Measurements from ENCODE around the gene CRTAC1. TPM values are rescaled to one million over a fixed set of nuclear protein-coding genes. Genes with fewer than 3 reads are reported as not detected.

The CRTAC1 gene
- total and polyA plus RNA-seq, 9 of the 15 experiments (the other 6 are each of a cell fraction or from before 2014, with no cell fraction given), result not detected

GRCh38 chr10:97867220-97867800 is 163.1 kb downstream of the CRTAC1 start:
- TF ChIP-seq MIER1 (IDR thresholded peaks at IDR 0.05; ENCODE audit: low read depth), result no peak
- TF ChIP-seq MBD1 (CRISPR knock-in tag; IDR thresholded peaks at IDR 0.05), result no peak
- no peak for TF ChIP-seq ZNF696 (CRISPR knock-in tag; conservative IDR thresholded peaks at IDR 0.05)
- TF ChIP-seq CCNT2 (IDR thresholded peaks at IDR 0.05; ENCODE audit: borderline replicate concordance, extremely low read depth, insufficient read length, low read depth, low read length), result no peak
- no peak for TF ChIP-seq ZSCAN29 (IDR thresholded peaks at IDR 0.05)
- no peak for TF ChIP-seq SMAD2 (IDR thresholded peaks at IDR 0.05; ENCODE audit: low read depth, low read length)
- TF ChIP-seq ZNF76 (CRISPR knock-in tag; IDR thresholded peaks at IDR 0.05; ENCODE audit: borderline replicate concordance), result no peak
- TF ChIP-seq CBX3 (IDR thresholded peaks at IDR 0.05; ENCODE audit: borderline replicate concordance in 1 of 2, low read length in 2 of 2), result no peak
- no peak for TF ChIP-seq HMG20B (CRISPR knock-in tag; IDR thresholded peaks at IDR 0.05)
- no peak for TF ChIP-seq XRCC3 (IDR thresholded peaks at IDR 0.05)
- no peak for TF ChIP-seq RFX1 (IDR thresholded peaks at IDR 0.05)
- TF ChIP-seq ZFP36 (IDR thresholded peaks at IDR 0.05; ENCODE audit: low read depth, low read length, partially characterized antibody), result no peak
- no peak for TF ChIP-seq SRSF3 (IDR thresholded peaks at IDR 0.05; ENCODE audit: insufficient read depth, low read length)
- TF ChIP-seq BCOR (IDR thresholded peaks at IDR 0.05), result no peak
- no peak for TF ChIP-seq USF1 (CRISPR knock-in tag; IDR thresholded peaks at IDR 0.05)
- TF ChIP-seq KLF16 (IDR thresholded peaks at IDR 0.05), result no peak
- no peak for ATAC-seq
- no peaks in the 10 kb centered on the region for H3K79me2 ChIP-seq (ENCODE audit: control insufficient read depth, insufficient read depth, low read length)

More at GRCh38 chr10:97867220-97867800, 163.1 kb downstream of the CRTAC1 start:
- no peak overlapping the region for H3K27ac ChIP-seq (ENCODE audit: extremely low read depth, low read depth, low read length)
- POLR2A ChIA-PET, result interaction anchor here (0.6 kb wide), 1 partner anchor 53 kb away, joined by 3 read pairs; no protein-coding TSS in a partner anchor
- WGBS (ENCODE audit: insufficient coverage, low coverage, missing lambda C conversion rate), result 27% methylated on average over 8 of the region's 10 CpGs
- H2AFZ ChIP-seq (ENCODE audit: low read depth, low read length), result no peak overlapping the region
- no peak overlapping the region for H3K4me3 ChIP-seq
- H3K9me1 ChIP-seq (ENCODE audit: control insufficient read depth, insufficient read depth, low read length), result no peaks in the 10 kb centered on the region
- H3K9ac ChIP-seq (ENCODE audit: insufficient read depth in 1 of 2, low read depth in 2 of 2, low read length in 2 of 2), result no peak overlapping the region
- BruUV-seq (replicated peaks), result no TSS peak
- no peaks in the 10 kb centered on the region for H3K36me3 ChIP-seq (ENCODE audit: control insufficient read depth, insufficient read depth, low read length)
- peaks cover 5 to 16% of the 10 kb centered on the region in 2 experiments; a peak in 3 of 5 replicates for H3K4me1 ChIP-seq (replicated peaks in 1 of 2; ENCODE audit: control insufficient read depth in 2 of 2, insufficient read depth in 2 of 2, low read length in 2 of 2)
- FAIRE-seq, result no peak
- no peak overlapping the region for H3K4me2 ChIP-seq (ENCODE audit: insufficient read depth, low read length)
- peaks cover 10 to 42% of the 10 kb centered on the region in 2 experiments; a peak in 4 of 5 replicates for H3K27me3 ChIP-seq (ENCODE audit: control insufficient read depth in 2 of 2, insufficient read depth in 2 of 2, low read length in 2 of 2)
- CTCF ChIA-PET (ENCODE audit: low intra/inter-chr PET ratio), result no interaction called here
- no peaks in the 10 kb centered on the region for H3K9me3 ChIP-seq (replicated peaks; ENCODE audit: control insufficient read depth, insufficient read depth, low read depth, low read length)
- in situ Hi-C loops (cut with MboI), result loop anchor here (25.0 kb wide), 1 partner anchor 105 kb away; the partner anchor contains the start of gene SFRP5
- DNase-seq (ENCODE audit: extremely low read depth in 1 of 4, low spot score in 3 of 4), result no peak
- no peaks in the 10 kb centered on the region; the same call in 1 of the 2 replicates for H4K20me1 ChIP-seq (replicated peaks; ENCODE audit: control insufficient read depth, insufficient read depth, low read length)
- intact Hi-C loops (cut with micrococcal nuclease), result no loop called here
